Activated naive CD8-positive, alpha-beta T cell treated with anti-CD3 and anti-CD28 coated beads, Interleukin-2, amount 50 U/mL, for 24 hours (primary cell): ENCODE measurements around the gene STX8.
A peak's percentile ranks its signal among the peaks of the same experiment; 100 is the strongest.

Experiments used
- ATAC-seq: fragments of 150-1000 bp; cut with Tn5 transposase; one replicate; pipeline ENCODE4 v1.10.0; 2021
- DNase-seq: peaks from one replicate; pipeline ENCODE4 v3.0.0; 2021
- H3K27ac Mint-ChIP-seq: one replicate; pipeline ENCODE4 v1.8.0; 2021; ENCODE audit warnings: mild to moderate bottlenecking, mixed read lengths
- H3K27me3 Mint-ChIP-seq: one replicate; pipeline ENCODE4 v1.8.0; 2021; ENCODE audit warnings: mixed read lengths
- H3K36me3 Mint-ChIP-seq: one replicate; pipeline ENCODE4 v1.8.0; 2021; ENCODE audit warnings: low read depth, mixed read lengths
- H3K4me1 Mint-ChIP-seq: one replicate; pipeline ENCODE4 v1.8.0; 2021; ENCODE audit warnings: mixed read lengths
- H3K4me3 Mint-ChIP-seq: one replicate; pipeline ENCODE4 v1.8.0; 2021; ENCODE audit warnings: mild to moderate bottlenecking, moderate library complexity, mixed read lengths
- H3K9me3 Mint-ChIP-seq: one replicate; pipeline ENCODE4 v1.8.0; 2021; ENCODE audit warnings: mixed read lengths

Gene STX8

GRCh38 chr17:9204637-9205329 is 370.8 kb downstream of the STX8 start:
- H3K4me1 Mint-ChIP-seq = peaks cover 13% of the 10 kb centered on the region
- ATAC-seq (no peak), DNase-seq (no peak)
- no peak overlapping the region for H3K27ac Mint-ChIP-seq
- H3K9me3 Mint-ChIP-seq = no peaks in the 10 kb centered on the region
- H3K27me3 Mint-ChIP-seq = peaks cover 2% of the 10 kb centered on the region
- no peaks in the 10 kb centered on the region for H3K36me3 Mint-ChIP-seq
- H3K4me3 Mint-ChIP-seq = no peak overlapping the region

DNA sequence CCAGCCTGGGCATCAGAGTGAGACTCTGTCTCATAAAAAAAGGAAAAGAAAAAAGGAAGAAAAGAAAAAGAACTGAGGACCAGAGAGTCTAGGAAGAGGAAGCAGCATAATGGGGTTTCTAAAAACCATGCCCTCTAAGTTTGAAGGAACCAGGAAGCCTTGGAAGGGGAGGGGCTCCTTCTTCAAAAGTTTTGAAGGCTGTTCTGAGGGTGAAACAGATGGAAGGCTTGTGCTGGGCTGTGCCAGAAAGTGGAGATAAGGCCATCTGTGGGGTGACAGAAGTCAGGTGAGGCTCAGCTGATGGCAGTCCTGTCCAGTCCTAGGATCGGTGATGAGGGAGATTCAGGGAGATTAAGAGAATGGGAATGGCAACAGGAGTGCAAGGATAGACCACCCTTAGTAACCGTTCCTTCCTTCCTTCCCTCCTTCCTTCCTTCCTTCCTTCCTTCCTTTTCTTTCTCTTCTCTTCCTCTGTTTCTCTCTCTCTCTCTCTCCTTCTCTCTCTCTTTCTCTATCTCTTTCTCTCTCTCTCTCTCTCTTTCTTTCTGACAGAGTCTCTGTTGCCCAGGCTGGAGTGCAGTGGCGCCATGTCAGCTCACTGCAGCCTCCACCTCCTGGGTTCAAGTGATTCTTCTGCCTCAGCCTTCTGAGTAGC is 371.7 kb downstream of the STX8 start:
- no peaks in the 10 kb centered on the region for H3K9me3 Mint-ChIP-seq
- ATAC-seq (no peak), DNase-seq (no peak)
- H3K4me1 Mint-ChIP-seq = peaks cover 13% of the 10 kb centered on the region
- H3K36me3 Mint-ChIP-seq = no peaks in the 10 kb centered on the region
- H3K27me3 Mint-ChIP-seq = peaks cover 2% of the 10 kb centered on the region
- H3K4me3 Mint-ChIP-seq = no peak overlapping the region
- peak overlapping the region; percentile 41 for H3K27ac Mint-ChIP-seq

DNA sequence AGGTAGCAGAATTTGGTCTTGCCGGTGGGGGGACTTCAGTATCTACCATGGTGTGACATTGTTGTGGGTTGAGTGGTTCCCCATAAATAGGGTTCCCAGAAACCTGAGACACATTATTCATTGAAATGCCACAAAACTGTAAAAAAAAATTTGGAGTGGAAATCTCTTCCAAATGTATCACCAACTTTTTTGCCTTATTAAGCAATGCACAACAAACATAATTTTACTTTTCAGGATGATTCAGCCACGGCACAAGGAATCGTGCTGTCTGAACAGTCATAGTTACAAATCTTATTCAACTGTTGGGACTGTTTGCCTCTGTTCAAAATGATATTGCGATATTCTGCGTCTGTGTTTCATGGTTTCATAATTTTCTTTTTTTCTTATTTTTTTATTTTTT is 373.1 kb downstream of the STX8 start:
- no peak overlapping the region for H3K4me3 Mint-ChIP-seq
- H3K9me3 Mint-ChIP-seq = no peaks in the 10 kb centered on the region
- H3K36me3 Mint-ChIP-seq = no peaks in the 10 kb centered on the region
- ATAC-seq (no peak), DNase-seq (no peak)
- peaks cover 5% of the 10 kb centered on the region for H3K27me3 Mint-ChIP-seq
- peaks cover 13% of the 10 kb centered on the region for H3K4me1 Mint-ChIP-seq
- no peak overlapping the region for H3K27ac Mint-ChIP-seq

DNA sequence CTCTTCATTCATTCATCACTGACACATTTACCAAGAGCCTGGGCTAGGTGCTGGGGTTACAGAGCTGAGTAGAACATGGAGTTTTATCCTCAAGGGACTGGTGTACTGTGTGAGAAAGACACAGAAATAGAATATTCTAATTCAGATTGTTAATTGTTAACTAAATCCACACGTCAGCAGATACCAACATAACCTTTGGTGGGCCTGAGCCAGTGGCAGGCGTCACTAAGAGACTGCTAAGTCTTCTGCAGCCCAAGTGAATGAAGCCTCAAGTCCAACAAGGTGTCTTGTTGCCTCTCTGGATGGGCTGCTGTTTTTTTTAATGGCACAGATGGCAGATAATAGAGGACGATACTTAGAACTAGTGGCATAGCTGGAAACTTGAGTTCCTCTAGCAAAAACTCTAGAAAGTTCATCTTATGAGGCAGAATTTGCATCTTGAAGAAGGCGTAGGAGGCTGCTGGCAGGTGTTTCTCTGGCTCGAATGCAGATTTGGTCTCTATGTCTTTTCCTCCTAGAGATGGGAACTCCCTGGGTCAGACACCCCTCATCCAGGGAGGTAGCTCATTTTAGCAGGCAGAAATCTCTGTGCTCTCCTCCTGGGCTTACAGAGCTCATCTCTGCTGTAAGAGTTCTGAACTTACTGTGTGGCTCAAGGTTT is 374.8 kb downstream of the STX8 start:
- DNase-seq (no peak), ATAC-seq (no peak)
- no peaks in the 10 kb centered on the region for H3K36me3 Mint-ChIP-seq
- no peaks in the 10 kb centered on the region for H3K9me3 Mint-ChIP-seq
- peaks cover 5% of the 10 kb centered on the region for H3K27me3 Mint-ChIP-seq
- H3K27ac Mint-ChIP-seq = no peak overlapping the region
- H3K4me1 Mint-ChIP-seq = peaks cover 13% of the 10 kb centered on the region
- no peak overlapping the region for H3K4me3 Mint-ChIP-seq
